ENCODE data around the gene MKRN2OS.

Gene MKRN2OS

DNA sequence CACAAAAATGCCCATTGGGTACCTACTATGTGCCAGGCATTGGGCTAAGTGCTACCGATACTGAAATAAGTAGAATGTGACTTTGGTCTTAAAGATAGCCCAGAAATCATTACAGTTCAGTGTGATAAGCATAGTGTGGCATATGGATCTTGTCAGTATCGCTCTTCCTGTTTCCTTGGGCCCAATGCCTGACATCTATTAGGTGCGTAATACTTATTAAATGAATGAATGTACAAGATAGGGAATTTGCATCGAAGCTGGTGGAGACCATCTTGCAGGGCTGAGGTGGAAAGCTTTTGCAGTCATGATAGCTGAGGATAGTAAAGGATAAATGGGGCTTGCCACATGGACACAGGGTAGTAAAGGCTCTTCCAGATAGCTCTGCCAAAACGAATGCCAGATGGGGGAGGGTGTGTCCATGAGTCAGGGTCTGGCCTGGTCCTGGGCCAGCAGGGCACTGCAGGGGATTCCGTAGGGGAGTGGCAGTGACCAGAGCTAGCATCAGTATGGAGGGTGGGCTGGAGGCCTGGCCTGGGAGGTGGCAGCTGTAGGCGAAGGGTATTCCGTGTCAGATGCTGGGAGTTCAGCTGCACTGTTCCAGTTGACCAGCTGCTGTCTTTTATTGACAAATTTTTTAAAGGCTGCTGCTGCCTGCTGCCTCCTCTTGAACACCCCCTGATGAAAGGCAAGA lies 37.6 kb downstream of the MKRN2OS start:
- H3K27ac ChIP-seq (ENCODE audit: insufficient read depth in 1 of 2, low read depth in 1 of 2, low read length in 2 of 2, poor library complexity in 1 of 2, severe bottlenecking in 2 of 2): no peak overlapping the region
- peaks cover 0 to 8% (median 1%) of the 10 kb centered on the region in 4 experiments for H3K4me1 ChIP-seq (ENCODE audit: control extremely low read depth in 1 of 4, control insufficient read depth in 4 of 4, insufficient read depth in 4 of 4, low read length in 3 of 4)
- H3K4me3 ChIP-seq (ENCODE audit: control insufficient read depth in 1 of 7, extremely low read depth in 1 of 7, insufficient read depth in 4 of 7, low read depth in 2 of 7, low read length in 6 of 7): no peak overlapping the region
- H3K27me3 ChIP-seq (replicated peaks in 2 of 5; ENCODE audit: control insufficient read depth in 4 of 5, insufficient read depth in 5 of 5, low read length in 4 of 5): no peaks in the 10 kb centered on the region
- ChIA-PET CTCF (interaction anchor here (0.6 to 1.1 kb wide), 3 partner anchors 14 to 1766 kb away, joined by 3 to 4 read pairs (median 3); partner anchors contain the start of gene MKRN2OS), POLR2A (interaction anchor here (0.6 kb wide), 1 partner anchor 306 kb away, joined by 3 read pairs; no protein-coding TSS in a partner anchor)
- no peak for DNase-seq
- H3K36me3 ChIP-seq (ENCODE audit: control insufficient read depth in 4 of 4, insufficient read depth in 4 of 4, low read length in 3 of 4): peaks cover 2 to 63% (median 40%) of the 10 kb centered on the region in 4 experiments
- no peaks in the 10 kb centered on the region for H3K9me3 ChIP-seq (ENCODE audit: control extremely low read depth in 1 of 5, control insufficient read depth in 4 of 5, insufficient read depth in 2 of 5, low read depth in 1 of 5, low read length in 4 of 5)
- WGBS (ENCODE audit: insufficient coverage): 97% methylated on average over 7 of the region's 8 CpGs

DNA sequence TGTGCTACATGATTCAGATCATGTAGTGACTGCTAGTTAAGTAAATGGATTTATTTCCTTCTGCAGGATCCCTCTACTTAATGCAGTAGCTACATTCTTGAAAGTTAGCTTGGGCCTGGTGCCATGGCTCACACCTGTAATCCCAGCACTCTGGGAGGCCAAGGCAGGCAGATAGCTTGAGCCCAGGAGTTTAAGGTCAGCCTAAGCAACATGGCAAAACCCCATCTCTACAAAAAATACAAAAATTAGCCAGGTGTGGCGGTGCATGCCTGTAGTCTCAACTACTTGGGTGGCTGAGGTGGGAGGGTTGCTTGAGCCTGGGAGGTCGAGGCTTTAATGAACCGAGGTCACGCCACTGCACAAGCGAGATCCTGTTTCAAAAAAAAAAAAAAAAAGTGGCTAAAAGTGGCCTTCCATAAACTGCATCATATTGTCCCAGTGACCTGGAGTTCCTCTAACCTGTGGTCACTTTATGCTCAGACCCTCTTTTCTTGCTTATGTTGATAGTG lies 39.0 kb downstream of the MKRN2OS start:
- DNase-seq: no peak
- POLR2A ChIA-PET: no interaction called here

DNA sequence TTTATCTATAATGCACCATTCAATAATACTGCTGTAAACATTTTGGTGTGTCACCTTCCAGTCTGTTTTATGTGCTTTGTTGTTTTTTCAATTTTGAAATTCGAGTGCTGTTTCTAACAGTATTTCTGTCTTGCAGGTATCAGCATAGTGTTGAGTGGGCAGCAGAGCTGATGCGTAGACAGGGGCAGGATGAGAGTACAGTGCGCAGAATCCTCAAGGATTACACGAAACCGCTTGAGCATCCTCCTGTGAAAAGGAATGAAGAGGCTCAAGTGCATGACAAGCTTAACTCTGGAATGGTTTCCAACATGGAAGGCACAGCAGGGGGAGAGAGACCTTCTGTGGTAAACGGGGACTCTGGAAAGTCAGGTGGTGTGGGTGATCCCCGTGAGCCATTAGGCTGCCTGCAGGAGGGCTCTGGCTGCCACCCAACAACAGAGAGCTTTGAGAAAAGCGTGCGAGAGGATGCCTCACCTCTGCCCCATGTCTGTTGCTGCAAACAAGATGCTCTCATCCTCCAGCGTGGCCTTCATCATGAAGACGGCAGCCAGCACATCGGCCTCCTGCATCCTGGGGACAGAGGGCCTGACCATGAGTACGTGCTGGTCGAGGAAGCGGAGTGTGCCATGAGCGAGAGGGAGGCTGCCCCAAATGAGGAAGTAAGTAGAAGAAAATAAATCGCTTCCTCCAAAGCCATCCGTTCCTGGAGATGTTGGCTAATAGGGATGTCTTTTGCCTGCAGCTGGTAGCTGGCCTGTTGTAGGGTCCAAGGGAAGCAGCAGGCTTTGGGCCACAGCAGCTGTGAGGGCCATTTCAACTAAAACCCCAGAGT lies 42.0 kb downstream of the MKRN2OS start:
- POLR2A ChIA-PET: no interaction called here
- H3K27me3 ChIP-seq (replicated peaks in 2 of 5; ENCODE audit: control insufficient read depth in 4 of 5, insufficient read depth in 5 of 5, low read length in 4 of 5): no peaks in the 10 kb centered on the region
- H3K9me3 ChIP-seq (ENCODE audit: control extremely low read depth in 1 of 5, control insufficient read depth in 4 of 5, insufficient read depth in 2 of 5, low read depth in 1 of 5, low read length in 4 of 5): no peaks in the 10 kb centered on the region
- 63% methylated on average over 17 of the region's 18 CpGs for WGBS (ENCODE audit: insufficient coverage)
- H3K4me1 ChIP-seq (ENCODE audit: control extremely low read depth in 1 of 4, control insufficient read depth in 4 of 4, insufficient read depth in 4 of 4, low read length in 3 of 4): peaks cover 0 to 8% (median 1%) of the 10 kb centered on the region in 4 experiments
- peak in 2 of 3 donors; percentile 48 to 58 for DNase-seq
- CTCF ChIA-PET: interaction anchor here (0.9 kb wide), 2 partner anchors 327 to 652 kb away, joined by 3 read pairs; no protein-coding TSS in a partner anchor
- H3K27ac ChIP-seq (ENCODE audit: insufficient read depth in 1 of 2, low read depth in 1 of 2, low read length in 2 of 2, poor library complexity in 1 of 2, severe bottlenecking in 2 of 2): peak overlapping the region in 1 of 2 experiments; percentile 31
- H3K36me3 ChIP-seq (ENCODE audit: control insufficient read depth in 4 of 4, insufficient read depth in 4 of 4, low read length in 3 of 4): peaks cover 6 to 72% (median 46%) of the 10 kb centered on the region in 4 experiments
- no peak overlapping the region for H3K4me3 ChIP-seq (ENCODE audit: control insufficient read depth in 1 of 7, extremely low read depth in 1 of 7, insufficient read depth in 4 of 7, low read depth in 2 of 7, low read length in 6 of 7)

More for the DNA sequence above, 39.0 kb downstream of the MKRN2OS start:
- WGBS (ENCODE audit: insufficient coverage): 100% methylated on average over 4 of the region's 5 CpGs
- H3K4me3 ChIP-seq (ENCODE audit: control insufficient read depth in 1 of 7, extremely low read depth in 1 of 7, insufficient read depth in 4 of 7, low read depth in 2 of 7, low read length in 6 of 7): no peak overlapping the region
- no peak overlapping the region for H3K27ac ChIP-seq (ENCODE audit: insufficient read depth in 1 of 2, low read depth in 1 of 2, low read length in 2 of 2, poor library complexity in 1 of 2, severe bottlenecking in 2 of 2)
- CTCF ChIA-PET: no interaction called here
- H3K36me3 ChIP-seq (ENCODE audit: control insufficient read depth in 4 of 4, insufficient read depth in 4 of 4, low read length in 3 of 4): peaks cover 3 to 61% (median 41%) of the 10 kb centered on the region in 4 experiments
- H3K4me1 ChIP-seq (ENCODE audit: control extremely low read depth in 1 of 4, control insufficient read depth in 4 of 4, insufficient read depth in 4 of 4, low read length in 3 of 4): peaks cover 0 to 8% (median 1%) of the 10 kb centered on the region in 4 experiments
- H3K27me3 ChIP-seq (replicated peaks in 2 of 5; ENCODE audit: control insufficient read depth in 4 of 5, insufficient read depth in 5 of 5, low read length in 4 of 5): no peaks in the 10 kb centered on the region
- H3K9me3 ChIP-seq (ENCODE audit: control extremely low read depth in 1 of 5, control insufficient read depth in 4 of 5, insufficient read depth in 2 of 5, low read depth in 1 of 5, low read length in 4 of 5): no peaks in the 10 kb centered on the region

DNA sequence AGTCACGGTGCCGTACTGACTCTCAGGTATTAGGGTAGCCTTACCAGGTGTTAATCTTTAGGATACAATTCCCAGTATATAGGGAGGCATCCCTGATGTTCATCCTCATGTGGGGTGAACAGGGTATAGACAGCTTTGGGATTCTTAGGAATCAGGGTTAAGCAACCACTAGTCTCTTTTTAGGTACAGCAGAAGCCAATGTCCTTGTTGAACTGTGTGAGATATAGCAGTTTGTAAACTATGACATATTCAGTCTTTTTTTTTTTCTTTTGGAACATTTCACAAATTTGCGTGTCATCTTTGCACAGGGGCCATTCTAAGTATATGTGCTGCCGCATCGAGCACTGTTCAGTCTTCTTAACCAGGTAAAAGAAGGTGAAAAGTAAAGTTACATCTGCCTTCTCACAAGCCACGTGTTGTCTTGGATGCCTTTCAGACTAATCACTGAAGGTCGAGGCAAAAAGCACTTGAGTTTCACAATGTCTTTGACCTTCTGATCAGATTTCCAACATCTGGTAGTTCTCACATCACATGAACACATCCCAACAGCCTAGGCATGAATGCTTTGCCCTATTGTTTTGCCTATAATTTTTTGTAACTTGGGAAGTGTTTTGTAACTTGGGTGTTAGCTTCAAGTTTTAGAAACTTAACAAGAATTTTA lies 43.8 kb downstream of the MKRN2OS start:
- Histone ChIP-seq H3K27me3 (replicated peaks in 2 of 5; ENCODE audit: control insufficient read depth in 4 of 5, insufficient read depth in 5 of 5, low read length in 4 of 5) (no peaks in the 10 kb centered on the region), H3K4me3 (ENCODE audit: control insufficient read depth in 1 of 7, extremely low read depth in 1 of 7, insufficient read depth in 4 of 7, low read depth in 2 of 7, low read length in 6 of 7) (no peak overlapping the region), H3K9me3 (ENCODE audit: control extremely low read depth in 1 of 5, control insufficient read depth in 4 of 5, insufficient read depth in 2 of 5, low read depth in 1 of 5, low read length in 4 of 5) (no peaks in the 10 kb centered on the region), H3K27ac (ENCODE audit: insufficient read depth in 1 of 2, low read depth in 1 of 2, low read length in 2 of 2, poor library complexity in 1 of 2, severe bottlenecking in 2 of 2) (no peak overlapping the region), H3K36me3 (ENCODE audit: control insufficient read depth in 4 of 4, insufficient read depth in 4 of 4, low read length in 3 of 4) (peaks cover 9 to 74% (median 50%) of the 10 kb centered on the region in 4 experiments), H3K4me1 (ENCODE audit: control extremely low read depth in 1 of 4, control insufficient read depth in 4 of 4, insufficient read depth in 4 of 4, low read length in 3 of 4) (peaks cover 0 to 8% (median 1%) of the 10 kb centered on the region in 4 experiments)
- POLR2A ChIA-PET: no interaction called here
- CTCF ChIA-PET: interaction anchor here (1.4 kb wide), 2 partner anchors 12 to 13 kb away, joined by 3 read pairs; no protein-coding TSS in a partner anchor
- no peak for DNase-seq
- WGBS (ENCODE audit: insufficient coverage): 100% methylated on average over 6 of the region's 7 CpGs

DNA sequence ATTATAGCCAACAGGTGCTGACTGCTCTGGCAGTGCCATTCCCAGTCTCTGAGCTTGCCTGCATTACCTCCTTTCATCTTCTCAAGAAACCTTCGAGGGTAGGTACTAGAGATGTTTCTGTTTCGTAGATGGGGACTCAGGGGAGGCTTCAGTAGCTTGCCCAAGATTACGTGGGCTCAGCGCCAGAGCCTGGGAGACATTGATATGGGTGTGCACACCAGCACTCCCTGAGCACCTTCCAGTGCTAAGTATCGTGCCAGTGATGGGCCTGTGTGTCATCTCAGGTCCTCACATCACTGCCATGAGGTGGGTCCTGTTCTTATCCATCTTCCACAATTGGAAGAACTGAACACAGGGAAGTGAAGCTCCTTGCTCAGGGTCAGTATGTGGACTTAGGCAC lies 45.8 kb downstream of the MKRN2OS start:
- Histone ChIP-seq H3K27me3 (replicated peaks in 2 of 5; ENCODE audit: control insufficient read depth in 4 of 5, insufficient read depth in 5 of 5, low read length in 4 of 5) (no peaks in the 10 kb centered on the region), H3K4me3 (ENCODE audit: control insufficient read depth in 1 of 7, extremely low read depth in 1 of 7, insufficient read depth in 4 of 7, low read depth in 2 of 7, low read length in 6 of 7) (no peak overlapping the region), H3K27ac (ENCODE audit: insufficient read depth in 1 of 2, low read depth in 1 of 2, low read length in 2 of 2, poor library complexity in 1 of 2, severe bottlenecking in 2 of 2) (no peak overlapping the region), H3K9me3 (ENCODE audit: control extremely low read depth in 1 of 5, control insufficient read depth in 4 of 5, insufficient read depth in 2 of 5, low read depth in 1 of 5, low read length in 4 of 5) (no peaks in the 10 kb centered on the region), H3K4me1 (ENCODE audit: control extremely low read depth in 1 of 4, control insufficient read depth in 4 of 4, insufficient read depth in 4 of 4, low read length in 3 of 4) (peaks cover 0 to 8% (median 1%) of the 10 kb centered on the region in 4 experiments), H3K36me3 (ENCODE audit: control insufficient read depth in 4 of 4, insufficient read depth in 4 of 4, low read length in 3 of 4) (peaks cover 11 to 79% (median 50%) of the 10 kb centered on the region in 4 experiments)
- no peak for DNase-seq
- ChIA-PET POLR2A (no interaction called here), CTCF (interaction anchor here (1.0 kb wide), 1 partner anchor 14 kb away, joined by 3 read pairs; no protein-coding TSS in a partner anchor)
- WGBS (ENCODE audit: insufficient coverage): 100% methylated on average over 5 of the region's 5 CpGs

DNA sequence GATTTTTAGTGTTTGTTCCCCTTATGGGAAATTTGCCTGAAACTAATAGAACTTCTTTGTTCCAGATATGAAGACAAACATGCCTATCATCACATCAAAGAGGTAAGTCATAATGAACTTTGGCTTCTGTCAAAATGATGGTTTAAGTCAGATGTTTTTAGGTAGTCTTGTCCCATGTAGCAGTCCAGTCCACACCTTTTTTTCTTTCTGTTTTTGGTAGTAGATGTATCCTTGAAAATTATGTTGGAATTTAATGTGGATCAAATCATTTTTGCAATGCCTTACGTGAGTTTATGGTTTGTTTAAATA lies 48.9 kb downstream of the MKRN2OS start:
- WGBS (ENCODE audit: insufficient coverage): no CpG with 5 or more reads among the region's 1 CpG
- peaks cover 13 to 74% (median 54%) of the 10 kb centered on the region in 4 experiments for H3K36me3 ChIP-seq (ENCODE audit: control insufficient read depth in 4 of 4, insufficient read depth in 4 of 4, low read length in 3 of 4)
- ChIA-PET CTCF (interaction anchor here (0.6 to 1.6 kb wide), 3 partner anchors 8 to 361 kb away, joined by 3 to 4 read pairs (median 4); no protein-coding TSS in a partner anchor), POLR2A (no interaction called here)
- H3K4me3 ChIP-seq (ENCODE audit: control insufficient read depth in 1 of 7, extremely low read depth in 1 of 7, insufficient read depth in 4 of 7, low read depth in 2 of 7, low read length in 6 of 7): no peak overlapping the region
- H3K4me1 ChIP-seq (ENCODE audit: control extremely low read depth in 1 of 4, control insufficient read depth in 4 of 4, insufficient read depth in 4 of 4, low read length in 3 of 4): no peaks in the 10 kb centered on the region
- H3K27me3 ChIP-seq (replicated peaks in 2 of 5; ENCODE audit: control insufficient read depth in 4 of 5, insufficient read depth in 5 of 5, low read length in 4 of 5): no peaks in the 10 kb centered on the region
- no peak for DNase-seq
- no peaks in the 10 kb centered on the region for H3K9me3 ChIP-seq (ENCODE audit: control extremely low read depth in 1 of 5, control insufficient read depth in 4 of 5, insufficient read depth in 2 of 5, low read depth in 1 of 5, low read length in 4 of 5)
- no peak overlapping the region for H3K27ac ChIP-seq (ENCODE audit: insufficient read depth in 1 of 2, low read depth in 1 of 2, low read length in 2 of 2, poor library complexity in 1 of 2, severe bottlenecking in 2 of 2)
